Fibroblast of villous mesenchyme (primary cell): ENCODE data around the gene TP53RK. TPM values are rescaled to one million over a fixed set of nuclear protein-coding genes. Genes with fewer than 3 reads are reported as not detected.

ENCODE experiments used
- DNase-seq: peaks from one replicate; pipeline ENCODE4 v3.0.0-alpha.2; 2010; ENCODE audit warnings: low read depth
- H3K4me3 ChIP-seq: 2 replicates; pipeline ENCODE4 v1.5.1; 2011; ENCODE audit warnings: low read depth, mild to moderate bottlenecking, low read length
- CTCF ChIP-seq: IDR thresholded peaks from 2 replicates; pipeline ENCODE4 v1.5.1; 2012; ENCODE audit warnings: low read depth, mild to moderate bottlenecking, low read length; ENCODE audit not compliant: insufficient read depth
- total RNA-seq: library from RNA; depleted of rRNA; stranded (reverse); fragments of >200 nt; gene quantifications from 2 replicates; pipeline ENCODE4 v1.2.3, GENCODE V29; 2012

The TP53RK gene
- total RNA-seq, 1 donor, result 26.3 TPM

GRCh38 chr20:46722450-46722849 lies 33.2 kb upstream of the TP53RK start:
- TF ChIP-seq CTCF, result no peak
- H3K4me3 ChIP-seq, result no peak overlapping the region
- DNase-seq, result no peak

GRCh38 chr20:46721476-46721875 lies 32.2 kb upstream of the TP53RK start:
- no peak for TF ChIP-seq CTCF
- no peak overlapping the region for H3K4me3 ChIP-seq
- no peak for DNase-seq

GRCh38 chr20:46720776-46721425 lies 31.7 kb upstream of the TP53RK start:
- DNase-seq, result no peak

GRCh38 chr20:46720019-46720418 lies 30.8 kb upstream of the TP53RK start:
- no peak overlapping the region for H3K4me3 ChIP-seq
- no peak for TF ChIP-seq CTCF
- no peak for DNase-seq

More at GRCh38 chr20:46720776-46721425, 31.7 kb upstream of the TP53RK start:
- no peak overlapping the region for H3K4me3 ChIP-seq
- TF ChIP-seq CTCF, result no peak

GRCh38 chr20:46717818-46718541 lies 28.7 kb upstream of the TP53RK start:
- DNase-seq, result no peak
- no peak for TF ChIP-seq CTCF

GRCh38 chr20:46715292-46715756 lies 26.1 kb upstream of the TP53RK start:
- TF ChIP-seq CTCF, result peak; percentile 41
- H3K4me3 ChIP-seq, result no peak overlapping the region

More at GRCh38 chr20:46717818-46718541, 28.7 kb upstream of the TP53RK start:
- no peak overlapping the region for H3K4me3 ChIP-seq

More at GRCh38 chr20:46715292-46715756, 26.1 kb upstream of the TP53RK start:
- peak; percentile 96 for DNase-seq
